SKM-1 (cell line): ENCODE measurements around the gene SNX13.
"Not testable (repeated sequence)": the region's sequence is repeated elsewhere in the genome, so short reads cannot be mapped to it uniquely, and the experiment has no call there.

Experiments
- DNase-seq: peaks from one replicate; lab custom pipeline; 2025; ENCODE audit not compliant: unreplicated experiment; lab: John Stamatoyannopoulos, UW

SNX13 gene

DNA sequence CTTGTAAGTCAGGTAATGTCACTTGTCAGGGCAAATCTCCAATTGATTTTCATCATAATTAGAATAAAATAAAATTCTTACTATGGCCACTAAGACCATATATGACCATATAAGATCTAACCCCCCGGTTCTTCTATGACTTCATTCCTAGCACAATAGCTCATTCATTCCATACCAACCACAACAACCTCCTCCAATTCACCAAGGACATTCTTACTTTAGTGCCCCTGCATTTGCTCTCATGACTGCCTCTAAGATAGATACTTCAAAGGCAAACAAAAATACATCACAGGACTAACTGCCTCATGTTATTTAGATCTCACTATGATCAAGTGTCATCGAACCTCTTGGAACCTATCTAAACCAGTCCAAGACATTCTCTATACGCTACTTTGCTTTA, 90.8 kb downstream of the SNX13 start:
- DNase-seq = no peak

DNA sequence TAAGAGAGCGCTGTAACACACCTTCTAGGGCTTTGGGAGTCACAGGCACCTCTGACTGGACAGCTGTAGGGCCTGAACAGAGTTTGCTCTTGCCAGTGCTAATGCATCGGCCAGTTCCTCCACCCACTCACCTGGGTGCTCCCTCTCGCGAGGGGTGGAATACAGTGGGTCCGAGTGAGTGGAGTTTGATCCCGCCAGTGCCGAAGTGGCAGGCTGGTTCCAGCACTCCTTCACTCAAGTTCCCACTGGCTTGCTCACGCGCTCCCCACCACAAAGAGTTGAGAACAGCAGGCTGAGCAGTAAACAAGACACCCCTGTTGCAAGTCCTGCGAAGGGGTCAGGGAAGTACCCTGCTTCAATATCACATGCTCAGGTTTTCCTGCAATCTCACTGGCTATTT, 91.8 kb downstream of the SNX13 start:
- DNase-seq = no peak

DNA sequence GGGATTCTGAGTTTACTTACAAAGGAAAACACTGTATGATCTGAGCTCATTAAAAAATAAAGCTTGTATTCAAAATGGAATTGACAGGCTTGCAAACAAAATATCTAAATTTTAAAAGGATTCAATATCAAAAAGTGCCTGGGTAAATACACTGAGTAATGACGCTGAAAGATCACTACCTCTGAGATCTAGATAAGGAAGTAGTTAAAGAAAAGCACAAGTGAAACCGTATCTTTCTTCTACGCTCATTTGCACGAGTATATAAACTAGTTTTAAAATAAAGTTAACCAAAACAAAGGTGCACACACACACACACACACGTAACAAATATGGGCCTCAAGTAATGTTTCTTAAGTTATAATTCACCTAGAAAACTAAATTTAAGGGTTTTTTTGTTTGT, 93.4 kb downstream of the SNX13 start:
- no peak for DNase-seq

DNA sequence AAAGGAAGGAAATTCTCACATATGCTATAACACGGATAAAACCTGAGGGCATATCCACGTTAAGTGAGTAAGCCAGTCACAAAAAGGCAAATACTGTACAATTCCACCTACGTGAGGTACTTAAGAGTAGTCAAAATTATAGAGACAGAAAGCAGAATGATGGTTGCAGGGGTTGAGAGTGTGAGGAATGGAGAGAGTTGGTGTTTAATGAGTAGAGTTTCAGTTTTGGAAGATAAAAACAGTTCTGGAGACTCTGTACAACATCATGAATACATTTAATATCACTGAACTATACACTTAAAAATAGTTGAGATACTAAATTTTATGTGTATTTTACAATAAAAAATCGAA, 95.1 kb downstream of the SNX13 start:
- DNase-seq = no peak

DNA sequence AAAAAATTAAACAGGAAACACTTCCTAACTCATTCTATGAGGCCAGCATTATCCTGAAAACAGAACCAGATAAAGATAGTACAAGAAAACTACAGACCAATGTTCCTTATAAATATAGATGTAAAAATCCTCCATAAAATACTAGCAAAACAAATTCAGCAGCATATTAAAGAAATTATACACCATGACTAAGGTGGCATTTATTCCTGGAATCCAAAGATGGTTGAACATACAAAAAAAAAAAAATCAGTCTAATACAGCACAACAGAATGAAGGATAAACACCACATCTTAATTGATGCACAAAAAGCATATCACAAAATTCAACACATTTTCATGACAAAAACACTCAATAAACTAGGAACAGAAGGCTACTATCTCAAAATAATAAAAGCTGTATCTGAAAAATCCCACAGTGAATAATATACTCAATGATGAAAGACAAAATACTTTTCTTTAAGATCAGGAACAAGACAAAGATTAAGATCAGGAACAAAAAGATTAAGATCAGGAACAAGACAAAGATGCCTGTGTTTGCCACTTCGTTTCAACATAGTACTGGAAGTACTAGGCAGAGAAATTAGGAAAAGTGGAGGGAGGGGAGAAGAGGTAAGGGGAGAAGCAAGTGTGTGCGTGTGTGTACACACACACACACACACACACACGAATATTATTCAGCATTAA, 95.6 kb downstream of the SNX13 start:
- DNase-seq = no peak

DNA sequence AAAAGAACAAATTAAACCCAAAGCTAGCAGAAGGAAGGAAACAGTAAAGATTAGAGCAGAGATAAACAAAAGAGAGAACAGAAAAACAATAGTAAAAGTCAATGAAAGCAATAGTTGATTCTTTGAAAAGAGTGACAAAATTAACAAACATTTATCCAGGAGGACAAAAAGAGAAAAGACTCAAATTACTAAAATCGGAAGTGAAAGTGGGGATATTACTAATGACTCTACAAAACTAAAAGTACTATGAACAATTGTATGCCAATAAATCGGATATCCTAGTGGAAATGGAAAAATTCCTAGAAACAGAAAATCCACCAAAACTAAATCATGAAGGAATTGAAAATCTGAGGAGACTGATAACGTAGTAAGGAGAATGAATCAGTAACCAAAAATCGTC, 96.3 kb downstream of the SNX13 start:
- no peak for DNase-seq

DNA sequence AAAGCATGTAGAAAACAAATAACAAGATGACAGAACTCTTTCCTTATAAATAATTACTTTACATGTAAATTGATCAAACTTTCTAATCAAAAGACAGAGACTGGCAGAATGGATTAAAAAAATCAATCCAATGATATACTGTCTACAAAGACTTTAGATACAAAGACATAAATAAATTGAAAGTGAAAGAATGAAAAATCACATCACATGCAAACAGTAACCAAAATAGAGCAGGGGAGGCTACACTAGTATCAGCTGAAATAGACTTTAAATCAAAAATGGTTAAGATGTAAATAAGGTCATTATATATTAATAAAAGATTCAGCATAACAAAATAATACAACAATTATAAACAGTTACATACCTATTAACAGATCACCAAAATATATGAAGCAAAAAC, 97.3 kb downstream of the SNX13 start:
- no peak for DNase-seq

DNA sequence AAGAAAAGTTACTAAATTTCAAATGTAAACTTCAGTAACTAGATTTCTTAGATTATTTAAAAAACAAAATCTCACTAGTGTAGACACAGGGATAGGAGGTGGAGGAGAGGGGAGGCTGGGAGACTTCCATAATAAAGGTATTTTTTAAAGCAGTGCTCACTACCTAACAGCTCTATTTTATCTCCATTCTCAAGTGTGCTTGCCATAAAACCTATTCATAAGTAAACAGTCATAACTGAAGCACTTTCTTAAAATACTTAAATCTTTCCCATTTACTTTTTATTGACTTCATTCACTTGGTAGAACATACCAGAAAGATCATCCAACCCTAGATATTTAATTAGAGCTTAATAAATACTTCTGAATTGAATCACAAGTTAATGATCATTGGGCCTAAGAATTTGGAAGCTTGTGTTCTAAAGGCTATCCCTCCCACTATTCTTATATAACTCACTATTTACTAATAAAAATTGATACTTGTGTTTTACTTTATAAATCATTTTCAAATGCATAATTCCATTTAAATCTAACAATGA, 107.4 kb downstream of the SNX13 start:
- DNase-seq = no peak

DNA sequence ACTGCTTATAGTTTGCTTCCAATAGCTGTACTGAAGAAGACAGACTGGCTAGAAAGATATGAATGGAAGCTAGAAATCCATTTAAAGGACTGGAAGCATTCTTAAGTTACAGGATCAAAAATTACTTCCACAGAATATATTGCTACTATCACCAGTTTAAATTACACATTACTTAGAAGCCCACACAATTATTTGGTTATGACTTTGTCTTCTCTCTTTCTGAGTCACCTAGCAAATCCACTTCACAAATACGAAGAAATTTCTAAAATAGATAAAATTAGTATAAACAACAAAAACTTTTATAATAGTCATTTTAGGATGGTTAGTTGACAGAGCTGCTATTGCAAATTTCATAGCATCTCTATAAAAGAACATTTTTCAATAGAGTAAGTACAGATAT, 108.1 kb downstream of the SNX13 start:
- no peak for DNase-seq

DNA sequence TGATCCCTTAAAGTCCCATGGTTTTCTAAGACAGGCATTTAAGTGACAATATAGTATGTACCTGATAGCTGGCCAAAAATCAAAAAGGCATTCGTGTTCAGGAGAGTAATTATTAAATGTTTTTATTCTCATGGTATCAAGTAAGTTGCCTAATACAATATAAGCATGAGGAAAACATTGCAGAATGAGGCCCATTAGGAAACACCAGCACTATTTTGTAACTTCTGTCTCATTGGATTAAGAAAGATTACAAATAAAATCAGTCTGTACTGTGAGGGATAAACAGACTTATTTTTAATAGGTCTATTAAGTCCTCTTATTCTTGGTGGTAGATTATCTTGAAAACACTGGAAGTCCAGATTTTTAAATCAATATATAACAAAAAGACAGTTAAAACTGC, 110.1 kb downstream of the SNX13 start:
- DNase-seq = no peak

DNA sequence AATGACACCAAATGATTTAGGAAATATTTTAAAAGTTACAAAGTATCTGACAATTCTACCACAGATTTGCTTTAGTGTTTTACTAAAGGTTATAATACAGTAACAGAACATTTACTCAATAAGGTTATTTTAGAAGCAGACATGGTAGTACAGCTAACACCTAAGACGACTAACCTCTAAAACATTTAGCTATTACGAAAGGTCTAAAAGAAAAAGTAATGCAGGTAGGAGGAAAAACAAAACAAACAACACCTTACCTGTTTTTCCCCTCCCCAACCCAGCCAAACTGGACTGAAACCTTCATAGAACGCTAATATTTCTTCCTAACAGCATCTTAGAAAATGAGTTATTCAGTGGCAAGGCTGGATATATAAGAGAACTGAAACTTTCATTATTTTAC, 111.3 kb downstream of the SNX13 start:
- no peak for DNase-seq

DNA sequence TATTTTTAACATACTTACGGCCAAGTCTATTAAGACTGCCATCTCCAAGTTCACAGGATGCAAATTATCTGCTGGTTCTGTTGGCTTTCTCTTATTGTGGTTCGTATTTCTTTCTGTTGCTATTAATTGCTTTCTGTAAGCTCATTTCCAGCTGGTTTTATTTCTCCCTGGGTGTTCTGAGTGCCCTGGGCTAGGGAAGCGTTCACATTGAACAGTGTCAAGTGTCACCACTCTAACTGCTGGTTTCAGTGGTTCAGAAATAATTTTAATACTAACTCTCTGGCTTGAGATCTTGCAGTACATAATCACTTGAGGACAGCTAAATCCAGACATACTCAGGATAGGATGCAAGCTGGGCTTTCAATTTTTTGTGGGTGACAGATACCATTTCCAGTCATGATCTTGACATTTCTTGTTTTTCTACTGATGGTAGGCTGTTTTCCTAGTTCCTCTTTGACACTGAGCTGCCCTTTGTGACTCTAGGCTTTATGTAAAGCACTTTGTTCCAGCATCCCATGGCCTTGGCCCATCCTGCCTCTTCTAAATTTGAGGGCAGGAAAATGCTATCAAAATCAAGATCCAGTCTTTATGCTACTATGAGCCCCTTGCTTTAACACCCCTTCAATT, 117.6 kb downstream of the SNX13 start:
- no peak for DNase-seq

DNA sequence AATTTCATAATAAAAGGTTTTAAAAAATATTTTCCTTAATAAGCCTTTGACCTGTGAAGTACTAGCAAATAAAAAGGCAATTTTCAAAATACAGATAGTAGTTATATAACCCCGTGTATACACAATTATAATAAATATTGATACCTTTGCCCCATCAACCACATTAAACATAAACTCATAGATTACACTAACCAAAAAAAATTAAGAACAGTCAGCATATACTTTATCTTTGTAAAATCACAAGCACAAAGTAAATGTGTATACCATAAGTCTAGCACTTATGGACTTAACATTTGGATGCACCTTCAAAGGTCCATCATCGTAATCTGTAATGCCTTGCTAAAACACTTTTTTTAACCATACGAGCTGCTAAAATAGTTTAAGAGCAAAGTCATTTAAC, 123.4 kb downstream of the SNX13 start:
- no peak for DNase-seq

DNA sequence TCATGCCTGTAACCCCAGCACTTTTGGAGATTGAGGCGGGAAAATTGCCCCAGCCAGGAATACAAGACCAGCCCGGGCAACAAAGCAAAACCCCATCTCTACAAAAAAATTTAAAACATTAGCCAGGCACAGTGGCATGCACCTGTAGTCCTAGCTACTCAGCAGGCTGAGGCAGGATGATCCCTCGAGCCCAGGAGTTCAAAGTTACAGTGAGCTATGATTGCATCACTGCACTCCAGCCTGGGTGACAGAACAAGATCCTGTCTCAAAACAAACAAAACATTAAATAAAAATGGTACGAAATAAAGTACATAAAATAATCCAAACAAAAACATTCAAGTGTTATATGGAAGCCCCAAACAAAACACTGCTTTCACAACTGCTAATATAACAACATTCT, 125.0 kb downstream of the SNX13 start:
- no peak for DNase-seq

DNA sequence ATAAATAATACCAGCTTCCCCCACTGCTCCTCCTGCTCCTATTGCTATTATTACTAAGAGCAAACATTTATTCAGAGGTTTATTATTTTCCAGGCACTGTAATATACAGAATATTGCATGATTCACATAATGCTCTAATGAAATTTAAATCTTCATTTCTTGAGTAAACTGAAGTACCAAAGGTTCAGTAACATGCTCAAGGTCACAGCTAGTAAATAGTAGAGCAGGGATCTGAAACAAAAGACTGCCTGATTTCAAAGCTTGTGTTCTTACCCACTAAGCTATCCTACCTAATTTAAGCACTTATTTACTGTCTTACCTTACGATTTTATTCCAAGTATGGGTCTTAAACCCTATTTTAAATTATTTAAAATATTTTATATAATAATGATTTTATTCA, 126.2 kb downstream of the SNX13 start:
- DNase-seq = no peak

DNA sequence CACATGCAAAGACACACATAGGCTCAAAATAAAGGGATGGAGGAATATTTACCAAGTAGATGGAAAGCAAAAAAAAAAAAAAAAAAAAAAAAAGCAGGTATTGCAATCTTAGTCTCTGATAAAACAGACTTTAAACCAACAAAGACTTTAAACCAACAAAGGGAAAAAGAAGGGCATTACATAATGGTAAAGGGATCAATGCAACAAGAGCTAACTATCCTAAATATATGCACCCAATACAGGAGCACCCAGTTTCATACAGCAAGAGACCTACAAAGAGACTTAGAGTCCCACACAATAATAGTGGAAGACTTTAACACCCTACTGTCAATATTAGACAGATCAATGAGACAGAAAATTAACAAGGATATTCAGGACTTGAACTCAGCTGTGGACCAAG, 131.1 kb downstream of the SNX13 start:
- DNase-seq = not testable (repeated sequence)

DNA sequence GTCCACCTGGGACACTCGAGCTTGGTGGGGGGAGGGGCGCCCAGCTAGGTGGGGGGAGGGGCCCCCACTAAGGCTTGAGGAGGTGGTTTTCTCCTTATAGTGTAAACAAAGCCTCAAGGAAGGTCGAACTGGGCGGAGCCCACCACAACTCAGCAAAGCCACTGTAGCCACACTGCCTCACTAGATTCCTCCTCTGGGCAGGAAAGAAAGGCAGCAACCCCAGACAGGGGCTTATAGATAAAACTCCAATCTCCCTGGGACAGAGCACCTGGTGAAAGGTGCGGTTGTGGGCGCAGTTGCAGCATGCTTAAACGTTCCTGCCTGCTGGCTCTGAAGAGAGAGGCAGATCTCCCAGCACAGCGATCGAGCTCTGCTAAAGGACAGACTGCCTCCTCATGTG, 133.1 kb downstream of the SNX13 start:
- DNase-seq = no peak

DNA sequence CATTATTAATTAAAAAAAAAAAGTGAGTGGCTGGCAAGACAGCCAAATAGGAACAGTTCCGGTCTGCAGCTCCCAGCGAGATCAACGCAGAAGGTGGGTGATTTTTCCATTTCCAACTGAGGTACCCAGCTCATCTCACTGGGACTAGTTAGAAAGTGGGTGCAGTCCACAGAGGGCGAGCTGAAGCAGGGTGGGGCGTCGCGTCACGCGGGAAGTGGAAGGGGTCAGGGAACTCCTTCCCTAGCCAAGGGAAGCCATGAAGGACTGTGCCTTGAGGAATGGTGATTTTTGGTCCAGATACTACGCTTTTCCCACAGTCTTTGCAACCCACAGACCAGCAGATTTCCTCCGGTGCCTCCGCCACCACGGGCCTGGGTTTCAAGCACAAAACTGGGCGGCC, 133.7 kb downstream of the SNX13 start:
- no peak for DNase-seq

DNA sequence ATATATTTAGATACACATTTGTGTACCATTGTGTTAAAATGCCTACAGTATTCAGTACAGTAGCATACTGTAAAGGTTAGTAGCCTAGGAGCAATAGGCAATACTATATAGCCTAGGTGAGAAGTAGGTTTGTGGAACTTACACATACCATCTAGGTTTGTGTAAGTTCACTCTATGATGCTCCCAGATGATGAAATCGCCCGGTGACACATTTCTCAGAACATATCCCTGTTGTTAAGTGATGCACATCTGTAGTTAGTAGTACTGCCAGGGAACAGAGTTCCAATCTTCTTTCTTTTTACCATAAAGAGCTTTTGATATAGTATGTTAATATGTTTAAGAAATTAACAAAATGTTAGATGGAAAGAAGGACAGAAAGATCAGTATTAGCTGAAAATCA, 138.2 kb downstream of the SNX13 start:
- no peak for DNase-seq

DNA sequence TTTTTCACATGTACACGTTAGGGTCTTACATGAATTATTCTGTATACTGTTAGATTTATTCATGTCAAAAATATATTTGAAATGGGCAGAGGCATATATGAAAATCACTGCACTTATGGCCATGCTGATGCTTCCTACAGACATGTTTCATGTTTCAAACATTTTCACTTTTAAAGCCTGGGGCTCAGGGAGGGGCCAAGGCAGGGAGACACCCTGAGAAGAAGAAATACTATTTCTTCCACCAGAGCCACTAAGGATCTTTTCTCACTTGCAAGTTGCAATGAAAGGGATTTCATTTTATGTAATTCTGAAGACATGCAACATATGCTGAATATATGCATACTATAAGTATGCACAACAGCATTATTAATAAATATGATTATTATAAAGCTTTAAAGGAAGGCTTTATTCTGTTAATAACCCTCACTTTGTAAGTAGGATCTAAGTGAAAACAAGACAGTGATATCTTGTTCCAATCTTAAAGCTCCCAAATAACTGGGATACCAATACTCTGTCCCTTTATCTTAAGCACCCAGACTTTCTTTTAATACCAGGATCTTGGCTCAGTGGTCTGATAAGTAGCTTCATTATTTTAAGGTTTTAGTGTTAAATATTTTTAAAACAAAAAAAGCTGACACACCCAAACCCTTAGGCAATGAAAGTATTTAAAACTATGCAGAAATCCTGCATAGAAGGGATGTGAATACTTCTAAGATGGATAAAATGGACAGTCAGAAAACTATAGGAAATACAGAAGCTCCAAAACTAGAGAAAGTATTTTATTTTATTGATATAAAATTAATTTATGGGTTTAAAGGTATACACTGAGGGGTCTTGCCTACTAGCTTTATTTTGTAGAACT, 148.0 kb downstream of the SNX13 start:
- DNase-seq = no peak

DNA sequence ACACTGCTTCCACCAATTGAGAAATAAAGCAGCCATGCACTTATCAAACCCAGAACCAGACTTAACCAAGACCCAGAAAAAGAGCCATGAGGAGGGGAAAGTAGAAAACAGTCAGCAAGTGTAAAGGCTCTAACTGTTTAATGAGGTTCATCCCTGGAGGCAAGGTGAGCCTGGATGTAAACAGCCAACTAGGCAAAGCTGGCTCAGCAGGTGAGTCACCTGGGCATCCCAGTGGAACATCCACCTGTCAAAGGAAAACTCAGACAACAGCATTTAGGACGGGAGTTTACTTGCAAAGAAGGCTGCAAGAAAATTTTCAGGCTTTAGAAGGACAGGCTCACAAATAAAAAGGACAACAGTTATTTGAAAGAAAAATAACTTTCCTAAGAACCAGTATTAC, 153.0 kb downstream of the SNX13 start:
- no peak for DNase-seq

DNA sequence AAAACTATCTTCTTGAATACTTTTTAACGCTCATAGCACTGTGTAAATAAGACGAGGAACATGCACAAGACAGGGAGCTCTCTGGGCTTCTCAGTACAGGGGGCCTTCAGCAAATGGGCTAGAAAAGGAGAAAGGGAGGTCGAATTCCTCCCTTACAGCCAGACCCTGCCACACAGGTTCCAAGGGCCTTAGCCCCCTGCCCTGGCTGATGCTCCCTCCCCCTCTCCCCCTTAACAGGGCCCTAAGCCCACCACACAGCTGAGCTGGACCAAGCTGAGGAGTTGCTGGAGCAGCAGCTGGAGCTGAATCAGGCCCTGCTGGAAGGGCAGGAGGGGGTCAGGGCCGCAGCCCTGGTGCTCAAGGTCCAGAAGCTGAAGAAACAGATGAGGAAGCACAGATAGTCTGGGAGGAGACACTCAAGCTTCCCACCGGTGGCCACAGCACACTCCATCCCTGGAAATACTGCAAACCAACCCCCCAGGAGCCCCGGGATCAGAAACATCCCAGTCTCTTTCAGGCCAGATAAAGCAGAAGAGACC, 153.9 kb downstream of the SNX13 start:
- no peak for DNase-seq
